GF-D8 (cell line): ENCODE measurements around the gene TNNT3.

Experiments
- DNase-seq: peaks from one replicate; lab custom pipeline; 2025; lab: John Stamatoyannopoulos, UW

TNNT3 gene

DNA sequence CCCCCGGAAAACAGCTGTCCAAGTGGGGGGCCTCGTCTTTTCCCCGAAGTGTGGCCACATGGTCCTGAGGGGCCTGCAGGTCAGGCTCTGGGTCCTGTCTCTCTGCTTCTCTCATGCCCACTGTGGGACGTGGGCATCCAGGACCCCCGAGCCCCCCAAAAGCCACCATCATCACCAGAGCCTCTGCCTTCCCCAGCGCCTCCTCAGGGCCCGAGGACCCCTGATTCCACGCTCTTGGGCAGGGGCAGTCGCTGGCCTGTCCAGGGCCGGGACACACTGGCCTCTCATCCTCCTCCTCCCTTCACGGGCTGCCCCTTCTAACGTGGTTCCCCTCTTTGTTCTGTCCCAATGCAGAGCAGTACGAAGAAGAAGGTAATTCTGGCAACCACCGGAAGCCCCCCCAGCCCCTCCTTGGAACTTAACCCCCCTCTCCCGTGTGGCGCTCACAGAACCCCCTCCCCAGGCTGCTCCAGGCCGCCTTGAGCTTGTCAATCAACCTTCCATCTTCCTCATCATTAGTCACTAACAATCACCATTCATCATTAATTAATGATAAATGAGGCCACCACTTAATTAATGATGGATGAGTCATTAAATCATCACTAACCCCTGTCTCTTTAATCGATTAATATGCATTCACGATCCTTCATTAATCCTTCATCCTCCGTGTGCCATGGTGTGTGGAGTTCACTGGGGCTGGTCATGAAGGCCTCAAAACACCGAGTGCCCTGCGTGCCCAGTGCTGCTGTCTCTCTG lies 3.9 kb downstream of the TNNT3 start:
- no peak for DNase-seq

DNA sequence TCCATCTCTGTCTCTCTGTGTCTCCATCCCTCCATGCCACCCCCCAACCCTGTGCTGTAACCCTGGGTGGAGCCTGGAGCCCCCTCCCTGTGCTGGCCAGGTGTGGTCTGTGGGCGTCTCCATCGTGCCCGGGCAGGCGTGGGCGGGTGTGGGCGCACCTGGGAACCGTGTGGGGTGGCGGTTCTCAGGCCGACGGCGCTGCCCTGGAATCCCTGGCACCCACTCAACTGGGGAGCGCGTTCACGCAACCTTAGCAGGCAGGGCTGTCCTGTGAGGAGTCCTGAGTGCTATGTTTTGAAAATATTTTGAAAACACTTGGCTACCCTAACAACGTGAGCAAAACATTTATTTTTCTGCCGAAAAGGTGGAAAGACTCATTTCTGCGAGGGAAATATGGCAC lies 4.7 kb downstream of the TNNT3 start:
- DNase-seq: no peak

DNA sequence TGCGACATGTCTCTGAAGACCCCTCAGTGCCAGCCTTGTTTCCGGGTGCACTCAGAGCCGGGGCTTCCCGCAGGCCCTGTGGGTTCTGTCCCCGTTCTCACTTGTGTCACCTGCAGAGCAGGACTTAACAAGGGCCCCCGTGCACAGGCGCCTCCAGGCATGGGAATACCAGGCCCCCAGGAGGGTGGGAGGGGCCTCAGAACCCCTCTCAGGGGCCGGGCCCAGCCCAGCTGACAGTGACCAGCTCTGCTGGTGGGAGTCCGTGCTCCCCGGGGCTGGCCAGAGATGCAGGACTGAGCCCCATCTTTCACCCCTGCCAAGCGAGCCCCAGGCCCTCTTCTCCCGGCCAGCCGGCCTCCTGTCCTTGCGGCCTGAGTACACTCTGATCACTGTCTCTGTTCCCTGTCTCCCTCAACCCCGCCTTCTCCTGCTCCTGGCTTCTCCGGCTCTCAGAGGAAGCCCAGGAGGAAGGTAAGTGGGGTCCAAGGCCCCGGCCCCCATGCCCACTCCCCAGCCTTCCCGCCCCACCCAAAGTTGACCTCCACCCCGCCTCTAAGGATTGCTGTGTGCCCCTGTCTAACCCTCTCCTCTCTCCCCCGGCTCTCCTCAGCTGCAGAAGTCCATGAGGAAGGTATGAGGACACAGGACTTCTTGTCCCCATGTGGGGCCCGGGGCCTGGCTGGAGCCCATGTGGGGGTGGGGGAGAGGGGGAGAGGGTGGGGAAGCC lies 5.3 kb downstream of the TNNT3 start:
- no peak for DNase-seq

DNA sequence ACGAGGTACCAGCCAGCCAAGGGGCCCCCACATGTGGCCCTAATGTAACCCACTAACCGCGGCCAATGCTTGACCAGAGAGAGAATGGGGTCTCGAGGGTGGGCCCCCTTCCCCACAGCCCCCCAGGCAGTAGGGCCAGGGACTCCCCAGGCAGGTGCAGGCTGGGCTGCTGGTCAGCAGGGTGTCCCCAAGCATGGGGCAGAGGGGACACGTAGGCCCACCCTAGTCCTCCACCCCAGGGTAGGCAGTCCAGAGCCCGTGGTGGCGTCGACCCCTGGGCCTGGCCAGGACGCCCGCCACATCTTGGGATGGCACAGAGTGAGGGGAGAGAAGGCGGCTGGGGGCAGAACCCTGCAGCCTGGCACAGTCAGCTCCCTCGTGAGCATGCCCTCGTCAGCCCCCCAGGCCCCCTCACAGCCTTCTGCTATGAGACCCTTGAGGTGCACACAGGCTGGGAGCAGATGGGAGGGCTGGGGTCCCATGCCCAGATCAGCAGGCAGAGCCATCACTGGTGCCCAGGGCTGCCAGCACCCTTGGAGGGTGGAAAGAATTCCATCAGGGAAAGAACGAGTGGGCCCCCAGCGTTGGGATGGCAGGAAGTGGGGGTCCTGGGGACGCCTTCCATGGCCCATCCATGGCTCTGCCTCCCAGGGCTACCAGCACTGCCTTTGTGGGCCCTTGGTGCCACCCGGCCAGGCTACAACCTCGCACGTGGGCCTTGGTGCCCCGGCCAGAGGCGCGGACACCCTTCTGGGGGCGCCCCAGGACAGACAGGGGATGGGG lies 6.1 kb downstream of the TNNT3 start:
- no peak for DNase-seq

DNA sequence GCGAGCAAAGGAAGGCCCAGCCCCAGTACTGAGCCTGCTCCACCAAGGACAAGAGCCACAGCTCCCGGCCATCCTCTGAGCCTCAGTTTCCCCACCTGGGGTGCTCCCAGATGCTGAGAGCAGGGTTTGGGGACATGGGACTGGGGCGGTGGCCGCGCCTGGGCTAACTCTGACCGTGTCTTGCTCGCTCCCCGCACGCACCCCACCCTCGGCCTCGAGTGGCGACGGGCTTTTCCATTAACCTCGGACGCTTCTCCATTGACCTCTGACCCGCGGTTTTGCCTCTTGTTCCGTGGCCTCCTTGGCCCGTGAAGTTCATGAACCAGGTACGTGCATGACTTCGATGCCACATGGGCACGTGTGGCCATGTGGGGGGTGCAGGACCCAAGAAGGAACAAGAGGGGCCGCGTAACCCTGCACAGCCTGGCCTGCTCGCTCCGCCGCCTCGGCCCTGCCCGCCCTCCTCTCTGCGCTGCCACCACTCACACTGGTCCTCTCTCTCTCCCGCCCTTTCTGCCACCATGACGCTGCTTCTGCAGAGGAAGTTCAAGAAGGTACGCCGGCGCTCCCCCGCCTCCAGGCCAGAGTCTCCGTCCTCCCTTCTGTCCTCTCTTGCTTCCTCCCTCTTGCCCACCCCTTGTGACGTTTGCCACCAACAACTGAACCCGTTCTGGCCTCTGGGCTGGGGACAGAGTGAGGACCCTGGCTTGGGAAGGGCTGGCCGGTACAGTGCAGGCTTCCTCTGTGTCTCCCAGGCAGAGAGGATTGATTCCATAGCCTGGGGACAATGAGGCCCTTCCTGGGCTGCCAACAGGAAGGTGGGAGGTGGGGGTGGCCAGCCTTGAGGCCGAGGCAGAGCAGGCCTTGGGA lies 6.9 kb downstream of the TNNT3 start:
- DNase-seq: no peak

DNA sequence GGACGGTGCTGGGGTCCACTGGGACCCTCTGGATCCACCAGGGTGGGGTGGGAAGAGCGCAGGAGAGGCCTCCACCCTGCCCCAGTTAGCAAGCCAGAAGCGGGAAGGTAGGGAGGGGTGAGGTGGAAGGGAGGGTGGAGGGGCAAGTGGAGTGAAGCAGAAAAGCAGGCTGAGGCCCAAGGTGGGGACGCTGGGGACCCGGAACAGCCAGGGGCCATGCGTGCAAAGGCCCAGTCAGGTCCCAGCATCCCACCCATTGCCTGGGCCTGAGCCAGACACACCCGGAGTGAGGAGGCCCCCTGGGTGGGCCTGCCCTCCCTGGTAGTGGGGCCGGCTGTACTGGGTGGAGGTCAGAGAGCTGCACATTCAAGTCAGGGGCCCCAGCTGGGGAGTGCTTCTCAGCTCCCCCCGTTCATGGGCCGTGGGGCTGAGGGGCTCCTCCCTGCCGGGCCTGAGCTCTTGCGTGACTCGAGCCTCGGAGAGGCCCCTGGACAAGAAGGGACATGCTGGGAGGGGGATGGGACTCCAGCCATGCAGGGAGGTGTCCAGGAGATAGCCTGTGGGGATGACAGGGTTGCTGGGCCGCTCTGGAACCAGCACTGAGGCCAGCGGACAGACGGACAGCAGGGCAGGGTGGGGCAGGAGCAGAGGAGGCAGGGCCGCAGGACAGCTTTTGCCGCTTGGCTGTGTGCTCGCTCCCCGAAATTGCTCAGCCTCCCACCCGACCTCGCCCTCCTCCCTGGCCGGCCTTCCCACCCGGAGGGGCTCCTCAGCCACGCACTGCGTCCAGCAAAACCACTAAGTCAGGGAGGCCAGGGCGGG lies 7.7 kb downstream of the TNNT3 start:
- DNase-seq: no peak

DNA sequence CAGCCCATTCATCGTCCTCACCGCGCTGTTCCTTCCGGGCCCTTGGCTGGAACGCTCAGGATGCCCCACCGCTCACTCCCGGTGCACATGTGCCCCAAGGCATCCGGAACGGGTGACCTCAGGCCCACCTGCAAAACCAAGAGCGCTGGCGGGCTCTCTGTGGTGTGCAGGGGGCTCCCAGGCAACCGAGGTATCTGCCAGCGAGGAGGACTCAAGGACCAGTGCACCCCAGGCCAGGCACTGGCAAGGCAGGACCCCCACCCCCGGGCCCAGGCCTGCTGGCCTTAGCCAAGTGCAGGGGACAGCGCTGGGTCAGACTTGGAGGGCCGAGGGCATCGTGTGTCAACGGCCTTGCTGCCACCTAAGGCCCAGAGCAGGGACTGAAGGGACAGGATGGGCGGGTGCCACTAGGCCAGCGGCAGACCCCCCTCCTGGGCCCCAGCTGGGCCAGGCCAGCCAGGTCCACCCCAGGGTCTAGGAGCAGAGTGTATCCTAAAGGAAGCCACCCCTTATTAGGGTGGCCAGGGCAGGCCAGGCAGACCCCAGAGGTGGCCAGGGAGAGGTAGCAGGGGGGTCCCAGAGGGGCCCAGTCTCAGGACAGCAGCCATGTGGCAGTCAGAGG lies 8.5 kb downstream of the TNNT3 start:
- DNase-seq: no peak

DNA sequence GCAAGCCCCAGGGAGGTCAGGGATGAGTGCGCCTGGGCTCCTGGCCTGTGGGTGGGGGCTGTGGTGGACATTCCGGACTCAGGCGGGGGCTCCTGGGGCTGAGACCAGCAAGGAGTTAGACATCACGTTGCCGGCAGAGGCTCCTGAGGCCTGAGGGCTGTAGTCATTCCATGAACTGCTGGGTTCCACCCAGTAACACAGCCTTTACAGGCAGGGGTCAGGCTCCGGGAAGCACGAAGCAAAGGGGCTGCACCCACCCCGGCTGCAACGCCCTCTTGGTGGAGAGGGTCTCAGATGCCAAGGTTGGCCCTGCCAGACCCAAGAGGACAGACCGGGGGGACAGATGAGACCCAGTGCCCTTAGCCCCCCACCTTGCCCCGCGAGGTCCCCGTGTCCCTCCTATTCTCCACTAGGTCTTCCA lies 9.0 kb downstream of the TNNT3 start:
- no peak for DNase-seq

DNA sequence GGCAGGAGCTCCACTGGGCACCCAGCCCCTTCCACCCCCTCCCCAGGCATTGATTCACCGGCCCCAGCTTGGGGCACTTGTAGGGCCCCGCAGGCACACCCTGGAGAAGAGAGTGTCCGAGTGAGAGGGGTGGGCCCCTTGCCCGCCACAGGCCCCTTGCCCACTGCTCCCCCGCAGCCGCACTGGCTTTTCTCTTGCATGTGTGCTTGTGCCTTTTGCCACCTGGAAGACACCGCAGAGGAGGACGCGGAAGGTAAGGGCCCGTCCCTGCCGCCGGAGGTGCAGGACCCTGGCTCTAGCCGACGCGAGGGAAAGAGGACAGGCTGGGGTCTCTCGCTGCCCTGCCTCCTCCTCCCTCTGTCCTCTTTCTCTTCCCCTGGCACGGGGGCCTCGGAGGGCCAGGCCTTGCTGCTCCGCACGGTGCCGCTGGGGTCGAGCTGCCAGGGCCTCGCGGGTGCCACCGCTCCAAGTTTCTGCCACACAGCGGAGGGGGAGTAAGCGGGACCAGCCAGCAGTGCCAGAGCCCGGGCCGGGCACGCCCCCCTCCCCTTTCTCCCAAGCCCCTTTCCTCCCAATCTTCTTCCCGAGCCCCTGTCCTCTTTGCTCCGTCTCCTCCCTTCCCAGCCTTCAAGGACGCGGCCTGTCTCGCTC lies 9.5 kb downstream of the TNNT3 start:
- DNase-seq: no peak

DNA sequence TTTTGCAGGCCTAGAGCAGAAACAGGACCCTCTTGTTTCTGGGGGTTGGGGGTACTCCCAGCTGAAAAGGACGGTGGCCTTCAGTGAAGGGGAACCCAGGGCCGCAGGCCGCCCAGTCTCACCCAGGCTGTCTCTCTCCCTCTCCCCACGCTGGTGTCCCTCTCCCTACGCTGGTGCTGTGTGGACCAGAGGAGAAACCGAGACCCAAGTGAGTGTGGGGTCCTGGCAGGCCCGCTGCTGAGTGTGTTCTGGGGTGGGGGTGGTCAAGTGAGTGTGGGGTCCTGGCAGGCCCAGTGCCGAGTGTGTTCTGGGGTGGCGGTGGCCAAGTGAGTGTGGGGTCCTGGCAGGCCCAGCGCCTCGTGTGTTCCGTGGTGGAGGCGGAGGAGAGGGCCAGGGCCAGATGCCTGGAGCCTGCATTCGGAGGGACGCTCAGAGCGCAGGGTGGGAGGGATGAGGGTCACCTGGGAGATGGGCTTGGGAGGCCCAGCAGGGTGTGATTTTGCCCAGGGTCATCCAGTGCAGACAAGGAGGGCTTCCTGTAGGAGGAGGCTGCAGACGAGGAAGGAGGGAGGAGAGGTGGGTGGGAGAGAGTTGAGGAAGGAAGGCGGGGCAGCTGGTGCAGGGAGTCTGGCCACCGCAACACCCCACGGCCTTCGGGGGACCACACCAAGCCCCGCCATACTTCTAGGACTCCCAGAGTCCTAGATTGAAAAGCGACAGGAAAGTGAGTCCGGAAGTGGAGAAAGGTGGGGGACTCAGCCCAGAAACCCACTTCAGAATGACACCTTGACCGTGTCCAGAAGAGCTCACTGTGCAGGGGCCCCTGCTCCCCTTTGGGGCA lies 10.3 kb downstream of the TNNT3 start:
- DNase-seq: no peak

DNA sequence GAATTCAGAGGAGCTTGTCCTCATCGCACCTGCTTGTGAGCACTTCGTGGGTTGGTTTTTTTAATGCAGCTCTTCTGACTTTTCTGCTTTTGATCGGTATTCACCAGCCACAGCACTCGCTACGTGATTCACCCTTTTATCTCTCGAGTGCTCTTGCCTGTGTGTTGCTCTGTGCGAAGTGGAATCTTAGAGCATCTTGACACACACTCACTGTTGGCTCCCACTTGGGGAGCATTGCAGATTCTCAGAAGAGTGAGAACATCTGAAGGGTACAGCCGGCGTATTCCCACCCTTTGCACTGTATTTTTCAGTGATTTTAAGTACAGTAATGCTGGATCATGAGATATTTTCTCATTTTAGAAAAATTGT lies 10.9 kb downstream of the TNNT3 start:
- no peak for DNase-seq

DNA sequence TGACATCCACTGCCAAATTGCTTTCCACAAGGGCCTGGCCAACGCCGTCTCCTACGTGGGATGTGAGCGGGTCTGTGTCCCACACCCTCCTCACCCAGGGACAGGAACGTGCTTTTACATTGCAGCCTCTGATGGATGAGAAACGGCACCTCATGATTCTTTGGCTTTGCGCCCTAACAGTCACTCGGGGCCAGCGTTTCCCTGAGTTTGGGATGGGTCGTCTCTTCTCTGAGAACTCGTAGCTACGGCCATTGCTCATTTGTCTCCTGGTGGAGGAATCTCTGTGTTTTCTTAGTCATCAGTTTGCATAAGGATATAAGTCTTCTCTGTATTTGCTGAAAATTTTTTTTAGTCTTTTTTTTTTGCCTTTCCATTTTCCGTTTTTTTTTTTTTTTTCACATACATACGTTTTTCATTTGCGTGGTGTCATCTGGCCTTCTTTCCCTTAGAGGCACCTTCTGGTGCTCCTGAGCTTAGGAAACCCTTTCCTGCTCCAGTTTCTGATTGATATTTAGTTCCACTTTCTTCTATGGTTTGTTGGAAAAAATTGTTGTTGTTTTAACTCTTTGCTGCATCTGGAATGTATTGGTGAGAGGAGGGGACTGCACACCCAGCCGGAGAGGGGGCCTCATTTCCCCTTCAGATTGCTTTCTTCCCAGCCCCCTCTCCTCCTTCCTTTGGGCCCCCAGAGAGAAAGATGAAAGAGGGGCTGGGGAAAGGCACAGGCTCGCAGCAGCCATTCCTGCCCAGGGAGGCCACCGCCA lies 12.0 kb downstream of the TNNT3 start:
- DNase-seq: no peak

DNA sequence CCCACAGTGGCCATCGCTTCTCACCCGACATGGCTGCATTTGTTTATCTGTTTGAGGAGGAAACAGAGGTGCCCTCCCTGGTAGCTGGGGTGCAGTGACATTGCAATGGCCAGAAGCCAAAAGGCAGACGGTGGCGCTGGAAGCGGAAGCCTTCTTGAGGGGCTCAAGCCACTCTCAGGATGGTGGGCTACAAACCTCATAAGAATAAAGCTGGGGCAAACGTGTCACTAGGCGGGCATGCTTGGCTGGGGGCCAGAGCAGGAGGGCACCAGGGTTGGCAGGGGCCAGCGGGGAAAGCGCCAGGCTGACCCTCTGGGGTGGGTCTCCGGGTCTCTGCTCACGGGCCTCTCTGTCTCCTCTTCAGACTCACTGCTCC lies 12.6 kb downstream of the TNNT3 start:
- no peak for DNase-seq

DNA sequence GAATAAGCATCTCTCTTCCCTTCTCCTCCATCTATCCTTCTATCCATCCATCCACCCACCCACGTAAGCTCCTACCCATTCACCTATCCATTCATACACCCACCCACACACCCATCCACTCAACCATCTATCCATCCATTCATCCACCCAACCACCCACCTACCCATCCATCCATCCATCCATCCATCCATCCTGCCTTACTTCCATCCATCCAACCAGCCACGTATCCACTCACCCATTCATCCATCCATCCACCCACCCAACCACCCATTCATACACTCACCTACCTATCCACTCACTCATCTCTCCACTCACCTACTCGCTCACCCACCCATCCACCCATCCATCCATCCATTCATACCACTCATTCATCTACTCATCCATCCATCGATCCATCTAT lies 13.2 kb downstream of the TNNT3 start:
- no peak for DNase-seq

DNA sequence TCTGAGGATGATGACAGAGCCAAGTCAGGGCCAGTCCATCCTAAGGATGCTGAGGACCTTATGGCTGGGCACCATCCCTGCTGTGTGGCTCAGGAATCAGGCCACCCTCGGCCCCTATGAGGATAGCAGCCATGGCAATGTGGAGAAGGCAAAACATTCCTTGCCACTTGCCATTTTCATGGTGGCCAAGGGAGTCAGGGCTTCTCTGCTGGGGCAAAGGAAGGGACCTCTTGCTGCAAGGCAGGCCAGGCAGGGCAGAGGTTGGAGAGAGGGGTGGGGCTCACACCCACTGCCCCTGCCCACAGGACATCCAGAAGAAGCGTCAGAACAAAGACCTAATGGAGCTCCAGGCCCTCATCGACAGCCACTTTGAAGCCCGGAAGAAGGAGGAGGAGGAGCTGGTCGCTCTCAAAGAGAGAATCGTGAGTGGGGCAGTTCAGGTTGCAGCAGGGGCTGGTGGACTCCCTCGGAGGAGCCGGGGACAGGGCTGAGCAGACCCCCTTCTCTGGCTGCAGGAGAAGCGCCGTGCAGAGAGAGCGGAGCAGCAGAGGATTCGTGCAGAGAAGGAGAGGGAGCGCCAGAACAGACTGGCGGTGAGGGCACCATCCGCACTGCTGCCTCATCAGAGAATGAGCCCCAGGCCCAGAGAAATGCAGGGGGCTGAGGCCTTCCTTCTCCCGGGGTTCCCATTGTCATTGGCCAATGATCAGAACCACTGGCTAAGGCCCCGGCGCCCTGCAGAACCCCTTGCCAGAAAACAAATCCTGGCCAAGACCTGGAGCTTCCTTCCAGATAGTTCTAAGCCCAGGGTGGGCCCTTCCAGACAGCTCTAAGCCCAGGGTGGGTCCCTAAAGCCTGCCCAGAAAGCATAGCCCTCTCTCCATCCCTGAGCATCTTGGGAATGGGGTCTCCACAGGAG lies 14.2 kb downstream of the TNNT3 start:
- no peak for DNase-seq

DNA sequence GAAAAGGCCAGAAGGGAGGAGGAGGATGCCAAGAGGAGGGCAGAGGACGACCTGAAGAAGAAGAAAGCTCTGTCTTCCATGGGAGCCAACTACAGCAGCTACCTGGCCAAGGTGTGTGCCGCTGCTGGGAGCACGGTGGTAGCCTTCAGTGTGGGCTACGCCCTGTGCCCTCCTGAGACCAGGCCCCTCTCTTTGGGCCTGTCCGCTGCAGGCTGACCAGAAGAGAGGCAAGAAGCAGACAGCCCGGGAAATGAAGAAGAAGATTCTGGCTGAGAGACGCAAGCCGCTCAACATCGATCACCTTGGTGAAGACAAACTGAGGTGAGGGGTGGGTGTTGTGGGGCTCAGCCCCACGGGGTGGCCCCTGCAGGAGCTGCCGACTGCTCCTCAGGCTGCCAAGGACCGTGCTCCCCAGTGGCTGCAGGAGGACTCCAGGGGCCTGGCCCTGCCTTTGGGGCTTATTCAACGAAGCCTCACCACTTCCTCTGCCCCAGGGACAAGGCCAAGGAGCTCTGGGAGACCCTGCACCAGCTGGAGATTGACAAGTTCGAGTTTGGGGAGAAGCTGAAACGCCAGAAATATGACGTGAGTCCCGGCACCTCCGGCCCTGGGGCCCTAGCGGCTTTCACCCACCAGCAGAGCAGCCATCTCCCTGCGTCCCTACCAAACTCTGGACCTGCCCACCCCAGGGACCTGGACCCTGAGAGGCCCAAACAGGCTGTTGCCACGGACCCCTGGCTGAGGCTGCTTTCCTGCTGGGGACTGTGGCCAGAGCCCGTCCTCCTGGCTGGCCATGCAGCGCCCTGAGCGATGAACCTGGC lies 15.0 kb downstream of the TNNT3 start:
- DNase-seq: no peak
